Pancreas (tissue), 10 donors: ENCODE results near the gene PEA15. TPM values are rescaled to one million over a fixed set of nuclear protein-coding genes. Genes with fewer than 3 reads are reported as not detected.

ENCODE experiments used
- ATAC-seq, 4 donors: fragments of 200-7000 bp; cut with Tn5 transposase; one replicate each; pipeline versions ENCODE4 v1.8.0 to v1.9.1; 2020; ENCODE audit warnings: mild to moderate bottlenecking in 4 of 4, moderate library complexity in 4 of 4
- DNase-seq, 6 donors: peaks; one replicate each; pipeline ENCODE4 v3.0.0-alpha.2; 2020
- FAIRE-seq: peaks from 2 replicates; lab custom pipeline; 2012; peaks lifted over from hg19 to GRCh38; lab: Jason Lieb, UNC
- H3K27ac ChIP-seq, 4 donors: fragments of 200-600 bp; sonication (generic); 1 replicate in 3 of 4; 2 replicates in 1 of 4; pipeline versions ENCODE4 v1.5.0 to v1.8.0; 2020
- H3K27me3 ChIP-seq, 4 donors: fragments of 200-600 bp; one replicate each; pipeline ENCODE4 v1.8.0; 2021
- H3K36me3 ChIP-seq, 3 donors: fragments of 200-600 bp; sonication (generic) in 1 of 3; one replicate each; pipeline versions ENCODE4 v1.5.0 to v1.8.0; 2020 to 2021
- H3K4me1 ChIP-seq, 3 donors: fragments of 200-600 bp; one replicate each; pipeline ENCODE4 v1.8.0; 2021
- H3K4me3 ChIP-seq, 4 donors: fragments of 200-600 bp; sonication (generic) in 2 of 4; one replicate each; pipeline versions ENCODE4 v1.5.0 to v1.8.0; 2020 to 2021
- H3K9me3 ChIP-seq, 4 donors: fragments of 200-600 bp; one replicate each; pipeline ENCODE4 v1.8.0; 2021
- WGBS, 2 donors: extraction: QIAGEN DNeasy Blood & Tissue Kit; methylation state at CpG; one replicate each; pipeline ENCODE4 v1.1.7; 2013; 5-methylcytosine and 5-hydroxymethylcytosine counted together
- intact Hi-C, 3 donors: fragments of 100-400 bp; cut with DNase I; formaldehyde crosslinking; loops; one replicate each; pipeline versions ENCODE4 v1.11.1 to v1.14.2; 2022
- polyA plus RNA-seq, 2 donors: library from polyadenylated mRNA; stranded (reverse); fragments of 200-250 nt; gene quantifications; one replicate each; pipeline ENCODE4 v1.2.3, GENCODE V29; 2013
- total RNA-seq, 6 donors: library from RNA; stranded (reverse); fragmentation: NEBNext Ultra II Directional in 4 of 6; extraction: Animal tissue kit (Norgen Biotek cat#: 25700) in 4 of 6; gene quantifications; one replicate each; pipeline versions ENCODE4 v1.2.1 to v1.2.4, GENCODE V29; 2021 to 2023
- TF ChIP-seq, protein P1 (sequence below), 4 donors: fragments of 200-600 bp; sonication (generic) in 3 of 4; IDR thresholded peaks; one replicate each; pipeline versions ENCODE4 v1.5.0 to v1.8.0; 2021; ENCODE audit warnings: antibody characterized with exemption in 4 of 4
- donor health status: healthy with polysubstance abuse.
- donor health status: DM: no; HTN: no; CAD: no; lungs with moderate emphysema.
- donor health status: DM: no; HTN: no; CAD: no.
- donor health status: control.
- donor health status: control.
- donor health status: Bipolar disorder and iron deficiency.
- donor health status: DM: yes; HTN: yes; CAD: no.
- donor health status: DM: no; HTN: no; CAD: no.
- donor health status: DM: no; HTN: no; CAD: no.
- donor health status: DM: yes; HTN: yes; CAD: no.

The PEA15 gene
- total and polyA plus RNA-seq, 8 donors, result 15.0 to 52.3 (median 30.7) TPM

DNA sequence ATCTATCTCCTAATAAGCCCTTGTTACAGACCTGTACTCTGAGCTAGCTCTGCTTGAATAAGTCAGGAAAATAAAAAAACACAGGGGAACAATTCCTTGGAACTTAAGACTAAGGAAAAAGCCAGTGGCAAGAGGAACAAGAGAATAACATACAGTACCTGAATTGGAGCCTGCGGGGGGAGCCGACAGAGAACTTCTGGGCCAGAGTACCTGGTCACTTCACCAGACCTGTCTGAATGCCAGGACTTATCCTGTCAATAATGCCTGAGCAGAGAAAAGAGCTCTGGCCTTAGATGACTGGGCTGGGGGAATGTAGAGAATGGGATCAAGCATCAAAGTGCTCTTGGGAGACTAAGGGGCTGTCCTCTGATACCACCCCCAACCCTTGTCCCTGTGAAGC lies 15.1 kb downstream of the PEA15 start:
- Histone ChIP-seq H3K4me3 (no peak overlapping the region), H3K27ac (no peak overlapping the region), H3K4me1 (no peaks in the 10 kb centered on the region), H3K36me3 (peaks cover 0 to 71% (median 37%) of the 10 kb centered on the region in 3 donors), H3K27me3 (no peaks in the 10 kb centered on the region), H3K9me3 (no peaks in the 10 kb centered on the region)
- intact Hi-C loops, result no loop called here
- no peak for DNase-seq
- 80 to 90% methylated on average over 2 of the region's 2 CpGs for WGBS, 2 donors
- no peak for FAIRE-seq
- ATAC-seq, result no peak
- TF ChIP-seq, protein P1, sequence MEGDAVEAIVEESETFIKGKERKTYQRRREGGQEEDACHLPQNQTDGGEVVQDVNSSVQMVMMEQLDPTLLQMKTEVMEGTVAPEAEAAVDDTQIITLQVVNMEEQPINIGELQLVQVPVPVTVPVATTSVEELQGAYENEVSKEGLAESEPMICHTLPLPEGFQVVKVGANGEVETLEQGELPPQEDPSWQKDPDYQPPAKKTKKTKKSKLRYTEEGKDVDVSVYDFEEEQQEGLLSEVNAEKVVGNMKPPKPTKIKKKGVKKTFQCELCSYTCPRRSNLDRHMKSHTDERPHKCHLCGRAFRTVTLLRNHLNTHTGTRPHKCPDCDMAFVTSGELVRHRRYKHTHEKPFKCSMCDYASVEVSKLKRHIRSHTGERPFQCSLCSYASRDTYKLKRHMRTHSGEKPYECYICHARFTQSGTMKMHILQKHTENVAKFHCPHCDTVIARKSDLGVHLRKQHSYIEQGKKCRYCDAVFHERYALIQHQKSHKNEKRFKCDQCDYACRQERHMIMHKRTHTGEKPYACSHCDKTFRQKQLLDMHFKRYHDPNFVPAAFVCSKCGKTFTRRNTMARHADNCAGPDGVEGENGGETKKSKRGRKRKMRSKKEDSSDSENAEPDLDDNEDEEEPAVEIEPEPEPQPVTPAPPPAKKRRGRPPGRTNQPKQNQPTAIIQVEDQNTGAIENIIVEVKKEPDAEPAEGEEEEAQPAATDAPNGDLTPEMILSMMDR (IDR thresholded peaks at IDR 0.05), result no peak

DNA sequence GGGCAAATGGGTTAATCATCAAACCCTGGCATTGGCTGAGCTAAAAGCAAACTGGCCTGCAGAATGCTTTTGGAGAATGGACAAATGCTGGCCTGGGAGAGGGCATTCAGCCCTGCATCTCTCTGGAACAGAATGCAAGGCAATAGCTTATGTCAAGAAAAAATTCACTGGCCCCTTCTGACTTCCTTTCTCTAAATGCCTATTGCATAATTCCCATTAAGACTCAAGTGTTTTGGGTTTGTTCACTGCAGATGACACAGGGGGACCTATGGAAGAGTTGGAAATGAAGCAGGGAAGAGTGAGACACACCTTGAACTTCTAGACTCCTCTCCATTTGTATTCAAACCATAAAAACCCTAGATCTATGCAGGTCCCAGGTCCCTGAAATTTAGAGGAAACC lies 15.9 kb downstream of the PEA15 start:
- no peaks in the 10 kb centered on the region for H3K4me1 ChIP-seq
- H3K27ac ChIP-seq, result no peak overlapping the region
- TF ChIP-seq, protein P1 (IDR thresholded peaks at IDR 0.05), result no peak
- no peak for ATAC-seq
- H3K9me3 ChIP-seq, result no peaks in the 10 kb centered on the region
- no peak overlapping the region for H3K4me3 ChIP-seq
- FAIRE-seq, result no peak
- intact Hi-C loops, result no loop called here
- peaks cover 2 to 69% (median 35%) of the 10 kb centered on the region in 3 donors for H3K36me3 ChIP-seq
- no peaks in the 10 kb centered on the region for H3K27me3 ChIP-seq
- DNase-seq, result no peak

DNA sequence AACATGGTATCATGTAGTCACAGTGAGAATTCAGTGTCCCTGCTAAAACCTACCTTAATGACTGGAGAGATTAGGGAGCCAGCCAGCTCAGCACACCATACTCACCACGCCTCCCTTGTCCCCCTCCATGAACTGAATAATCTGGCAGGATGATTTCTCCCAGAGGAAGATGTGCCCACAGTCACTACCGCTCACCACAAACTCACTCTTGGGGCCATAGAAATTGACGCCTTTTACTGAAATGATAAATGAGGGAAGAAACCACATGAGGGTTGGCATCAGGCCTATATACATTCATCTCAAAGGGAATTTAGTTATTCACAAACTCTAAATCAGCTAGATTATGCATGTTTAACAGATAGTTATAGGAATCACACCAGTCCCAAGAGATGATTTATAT lies 17.4 kb downstream of the PEA15 start:
- Histone ChIP-seq H3K9me3 (no peaks in the 10 kb centered on the region), H3K4me1 (no peaks in the 10 kb centered on the region), H3K27me3 (no peaks in the 10 kb centered on the region), H3K4me3 (no peak overlapping the region), H3K36me3 (peaks cover 2 to 80% (median 34%) of the 10 kb centered on the region in 3 donors), H3K27ac (no peak overlapping the region)
- ATAC-seq, result no peak
- FAIRE-seq, result no peak
- DNase-seq, result no peak
- TF ChIP-seq, protein P1 (IDR thresholded peaks at IDR 0.05), result no peak
- intact Hi-C loops, result no loop called here
- WGBS, 2 donors, result 88 to 90% methylated on average over 3 of the region's 3 CpGs

DNA sequence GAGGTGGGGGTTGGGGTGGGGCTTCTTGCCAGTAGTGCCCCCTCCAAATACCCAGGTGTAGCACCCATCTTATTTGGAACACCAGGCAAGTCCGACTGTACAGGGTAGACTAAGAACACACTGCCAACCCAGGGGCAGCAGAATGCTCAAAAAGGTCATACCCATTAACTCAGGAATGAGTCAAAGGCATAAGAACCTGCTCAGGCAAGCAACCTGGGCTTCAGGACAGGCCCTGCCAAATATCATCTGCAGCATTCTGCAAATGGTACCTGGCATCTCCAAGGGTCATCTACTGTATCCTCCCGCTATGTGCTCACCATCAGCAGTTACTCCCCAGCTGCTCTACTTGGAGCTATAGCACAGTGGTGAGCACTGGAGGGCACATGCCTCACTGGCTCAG lies 19.4 kb downstream of the PEA15 start:
- no peaks in the 10 kb centered on the region for H3K27me3 ChIP-seq
- DNase-seq (no peak), ATAC-seq (no peak), FAIRE-seq (no peak)
- H3K36me3 ChIP-seq, result peaks cover 7 to 86% (median 41%) of the 10 kb centered on the region in 3 donors
- H3K4me3 ChIP-seq, result no peak overlapping the region
- no peaks in the 10 kb centered on the region for H3K4me1 ChIP-seq
- intact Hi-C loops, result no loop called here
- TF ChIP-seq, protein P1 (IDR thresholded peaks at IDR 0.05), result no peak
- WGBS, 2 donors, result 80 to 85% methylated on average over 2 of the region's 2 CpGs
- no peak overlapping the region for H3K27ac ChIP-seq
- no peaks in the 10 kb centered on the region for H3K9me3 ChIP-seq

DNA sequence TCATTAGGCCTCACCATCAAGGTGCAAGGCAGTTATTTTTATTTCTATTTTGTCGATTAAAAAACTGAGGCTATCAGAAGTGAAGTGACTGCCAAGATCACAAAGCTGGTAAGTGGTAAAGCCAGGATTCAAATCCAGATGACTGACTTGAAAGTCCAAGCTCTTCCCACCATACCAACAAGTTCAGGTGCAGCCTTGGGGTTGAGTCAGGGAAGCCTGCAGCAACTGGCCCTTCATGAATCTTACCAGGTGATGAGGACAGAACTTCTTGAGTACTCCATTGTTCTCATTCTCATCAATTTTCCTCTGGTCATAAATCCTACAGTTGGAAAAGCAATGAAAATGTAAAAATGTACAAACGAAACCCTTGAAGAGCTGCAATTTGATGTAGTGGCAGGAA lies 20.2 kb downstream of the PEA15 start:
- no peaks in the 10 kb centered on the region for H3K9me3 ChIP-seq
- no peak overlapping the region for H3K27ac ChIP-seq
- WGBS, 2 donors, result 60 to 72% methylated on average over 2 of the region's 2 CpGs
- FAIRE-seq (no peak), DNase-seq (no peak), ATAC-seq (no peak)
- no peaks in the 10 kb centered on the region for H3K4me1 ChIP-seq
- H3K36me3 ChIP-seq, result peaks cover 7 to 88% (median 42%) of the 10 kb centered on the region in 3 donors
- no peaks in the 10 kb centered on the region for H3K27me3 ChIP-seq
- TF ChIP-seq, protein P1 (IDR thresholded peaks at IDR 0.05), result no peak
- H3K4me3 ChIP-seq, result no peak overlapping the region
- intact Hi-C loops, result no loop called here
